CMK (cell line): ENCODE results near the gene PDE4D.
"Not testable (repeated sequence)": the region's sequence is repeated elsewhere in the genome, so short reads cannot be mapped to it uniquely, and the experiment has no call there.

Source experiments
- DNase-seq: peaks from one replicate; pipeline ENCODE4 v3.0.0-alpha.2; 2010; ENCODE audit warnings: low read depth

PDE4D gene

GRCh38 chr5:59416451-59416850 is 477.1 kb downstream of the PDE4D start:
- no peak for DNase-seq

- no peak for DNase-seq
Measured at GRCh38 chr5:59416026-59416425, 477.5 kb downstream of the PDE4D start.

- no peak for DNase-seq
Measured at GRCh38 chr5:59412428-59412827, 481.1 kb downstream of the PDE4D start.

DNA sequence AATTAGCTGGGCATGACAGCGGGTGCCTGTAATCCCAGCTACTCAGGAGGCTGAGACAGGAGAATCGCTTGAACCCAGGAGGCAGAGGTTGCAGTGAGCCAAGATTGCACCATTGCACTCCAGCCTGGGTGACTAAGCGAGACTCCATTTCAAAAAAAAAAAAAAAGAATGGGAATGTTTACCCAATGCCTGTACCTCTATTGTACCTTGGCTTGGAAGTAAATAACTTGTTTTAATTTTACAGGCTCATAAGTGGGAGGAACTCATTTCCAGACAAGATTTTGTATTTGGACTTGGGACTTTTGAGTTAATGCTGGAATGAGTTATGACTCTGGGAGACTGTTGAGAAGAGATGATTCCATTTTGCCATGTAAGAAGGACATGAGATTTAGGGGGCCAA is 484.5 kb downstream of the PDE4D start:
- not testable (repeated sequence) for DNase-seq

DNA sequence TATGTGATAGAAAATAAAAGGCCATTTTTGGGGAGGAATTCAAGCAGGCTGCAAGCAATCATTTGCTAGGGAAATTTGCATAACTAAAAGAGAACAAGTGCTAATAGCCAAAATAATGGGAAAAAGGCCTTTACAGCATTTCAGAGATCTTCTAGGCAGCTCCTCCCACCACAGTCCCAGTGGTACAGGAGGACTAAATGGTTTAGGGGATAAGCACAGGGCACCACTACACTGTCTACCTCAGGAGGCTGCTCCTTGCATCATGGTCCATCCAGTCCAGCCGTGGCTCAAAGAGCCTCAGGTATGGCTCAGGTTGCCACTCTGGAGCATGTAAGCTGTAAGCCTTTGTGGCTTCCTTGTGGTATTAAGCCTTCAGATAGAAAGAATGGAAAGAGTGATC is 485.6 kb downstream of the PDE4D start:
- no peak for DNase-seq

- no peak for DNase-seq
Measured at GRCh38 chr5:59401637-59402036, 491.9 kb downstream of the PDE4D start.

GRCh38 chr5:59394956-59395355 is 498.6 kb downstream of the PDE4D start:
- not testable (repeated sequence) for DNase-seq

GRCh38 chr5:59393585-59394420 is 499.7 kb downstream of the PDE4D start:
- DNase-seq = no peak

DNA sequence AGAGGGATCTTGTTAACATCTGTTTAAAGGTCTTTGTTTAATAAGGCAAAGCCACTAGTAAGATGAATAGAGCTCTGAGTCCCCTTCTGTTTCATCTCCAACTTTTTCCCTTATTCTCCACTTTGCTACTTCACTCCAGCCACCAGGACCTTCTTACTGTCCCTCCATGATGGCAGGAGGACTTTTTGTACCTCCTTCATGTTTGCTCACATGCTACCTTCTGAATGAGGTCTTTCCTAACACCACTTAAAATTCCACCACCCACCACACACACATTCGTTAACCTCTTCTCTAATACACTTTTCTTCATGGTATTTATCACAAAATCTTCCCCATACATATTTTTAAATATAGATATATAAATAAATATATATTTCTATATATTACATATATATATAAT is 501.9 kb downstream of the PDE4D start:
- no peak for DNase-seq

DNA sequence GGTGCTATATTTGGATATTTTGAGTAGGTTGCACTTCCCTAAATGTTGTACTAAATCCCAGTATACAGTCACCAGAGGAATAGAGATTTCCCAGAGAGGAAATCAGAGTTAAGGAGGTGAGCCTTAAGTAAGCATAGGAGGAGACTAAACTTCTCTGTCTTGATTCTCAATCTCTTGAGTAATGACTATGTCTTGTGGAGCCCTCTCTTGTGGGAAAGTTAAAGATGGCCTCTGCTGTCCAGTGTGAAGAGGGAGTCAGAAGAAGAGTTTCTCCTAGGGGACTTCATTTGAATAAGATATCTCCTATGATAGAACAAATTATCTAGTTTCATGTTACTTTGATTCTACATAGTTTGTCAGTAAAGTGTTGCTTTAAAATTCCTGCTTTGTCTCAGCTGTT is 502.5 kb downstream of the PDE4D start:
- DNase-seq = no peak

GRCh38 chr5:59390074-59390659 is 503.4 kb downstream of the PDE4D start:
- no peak for DNase-seq

DNA sequence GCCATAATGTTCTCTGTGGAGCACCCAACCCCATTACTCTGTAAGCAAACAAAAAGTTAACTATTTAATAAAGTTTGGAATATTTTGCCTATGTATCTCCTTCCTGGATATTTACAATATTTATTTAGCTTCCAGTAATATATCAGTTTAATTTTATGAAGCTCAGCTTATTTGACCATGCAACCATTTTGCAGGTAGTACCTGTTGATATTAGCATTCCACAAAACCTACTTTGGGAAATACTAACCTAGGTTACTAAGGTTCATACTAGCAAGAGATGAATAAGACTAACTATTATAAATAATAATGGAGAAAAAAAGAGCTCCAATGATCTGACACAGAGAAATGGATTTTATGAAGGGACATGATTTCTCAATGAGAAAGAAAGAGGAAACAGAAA is 506.4 kb downstream of the PDE4D start:
- DNase-seq = no peak

DNA sequence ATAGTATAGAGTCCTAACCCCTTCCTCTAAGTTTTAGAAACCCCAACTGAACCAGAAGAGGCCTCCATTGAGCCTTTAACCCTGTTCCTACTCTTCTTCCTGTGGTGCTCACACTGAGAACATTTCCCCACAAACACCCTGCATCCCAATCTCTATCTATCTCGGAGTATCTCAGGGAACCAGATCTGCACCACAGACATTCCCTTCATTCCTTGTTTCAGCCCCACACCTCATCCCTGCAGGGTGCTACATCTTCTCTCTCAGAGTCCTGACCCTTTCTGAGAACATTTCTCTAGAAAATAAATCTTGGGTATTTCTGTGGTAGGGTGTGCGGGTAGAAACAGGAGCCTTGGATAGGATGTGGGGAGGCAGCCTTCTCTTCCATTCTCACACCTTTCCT is 507.8 kb downstream of the PDE4D start:
- no peak for DNase-seq

- DNase-seq = peak; percentile 66
Measured at GRCh38 chr5:59380350-59380951, 513.1 kb downstream of the PDE4D start.

DNA sequence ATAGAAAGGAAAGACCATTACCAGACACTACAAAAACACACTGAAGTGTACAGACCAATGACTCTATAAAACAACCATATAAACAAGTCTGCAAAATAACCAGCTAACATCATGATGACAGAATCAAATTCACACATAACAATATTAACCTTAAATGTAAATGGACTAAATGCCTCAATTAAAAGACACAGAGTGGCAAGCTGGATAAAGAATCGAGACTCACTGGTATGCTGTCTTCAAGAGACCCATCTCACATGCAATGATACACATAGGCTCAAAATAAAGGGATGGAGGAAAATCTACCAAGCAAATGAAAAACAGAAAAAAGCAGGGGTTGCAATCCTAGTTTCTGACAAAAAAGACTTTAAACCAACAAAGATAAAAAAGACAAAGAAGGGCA is 519.5 kb downstream of the PDE4D start:
- not testable (repeated sequence) for DNase-seq

DNA sequence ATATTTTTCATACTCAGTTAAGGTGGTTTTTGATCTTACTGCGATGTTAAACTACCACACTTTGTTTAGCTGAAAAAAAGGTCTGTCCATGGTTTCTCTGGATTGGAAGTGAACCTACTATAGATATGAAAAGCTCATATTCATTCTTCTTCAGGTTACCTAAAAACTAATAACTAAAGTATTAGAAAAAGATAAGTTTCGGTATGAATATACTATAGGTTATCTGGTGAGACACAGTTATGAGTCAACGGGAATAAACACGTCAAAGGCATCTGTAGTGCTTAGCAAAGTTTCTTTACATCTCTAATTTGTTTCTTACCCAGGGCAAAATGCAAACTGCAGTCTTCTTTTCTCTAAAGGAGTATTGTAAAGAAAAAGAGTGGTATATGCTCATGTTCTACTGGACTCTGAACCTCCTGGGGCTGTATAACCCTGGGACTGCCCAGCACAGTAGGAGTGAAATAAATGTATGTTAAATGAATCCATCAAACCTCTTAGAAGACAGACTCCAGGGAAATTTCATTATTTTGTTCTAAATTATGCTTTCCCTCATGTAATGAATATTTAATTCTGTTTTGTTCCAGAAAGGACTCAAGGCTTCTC is 521.9 kb downstream of the PDE4D start:
- DNase-seq = no peak

DNA sequence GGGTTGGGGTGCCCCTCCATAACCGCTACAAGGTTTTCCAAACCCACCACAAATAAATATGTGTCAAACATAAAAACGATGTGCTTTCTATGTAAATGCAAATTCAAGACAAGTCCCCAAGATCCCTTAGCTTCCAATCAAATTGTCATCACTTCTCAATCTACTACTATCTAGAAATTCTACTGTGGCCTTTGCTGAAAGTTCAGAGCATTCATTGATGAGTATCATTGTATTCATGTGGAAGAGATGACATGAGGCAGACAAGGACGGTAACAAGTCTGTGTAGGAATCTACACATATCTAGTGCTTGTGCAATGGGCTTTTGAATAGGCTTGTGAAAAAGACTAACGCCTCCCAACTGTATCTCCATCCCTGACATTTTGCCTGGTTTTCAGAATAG is 524.6 kb downstream of the PDE4D start:
- no peak for DNase-seq

GRCh38 chr5:59367791-59368394 is 525.6 kb downstream of the PDE4D start:
- DNase-seq = no peak

GRCh38 chr5:59366784-59367183 is 526.7 kb downstream of the PDE4D start:
- DNase-seq = no peak

DNA sequence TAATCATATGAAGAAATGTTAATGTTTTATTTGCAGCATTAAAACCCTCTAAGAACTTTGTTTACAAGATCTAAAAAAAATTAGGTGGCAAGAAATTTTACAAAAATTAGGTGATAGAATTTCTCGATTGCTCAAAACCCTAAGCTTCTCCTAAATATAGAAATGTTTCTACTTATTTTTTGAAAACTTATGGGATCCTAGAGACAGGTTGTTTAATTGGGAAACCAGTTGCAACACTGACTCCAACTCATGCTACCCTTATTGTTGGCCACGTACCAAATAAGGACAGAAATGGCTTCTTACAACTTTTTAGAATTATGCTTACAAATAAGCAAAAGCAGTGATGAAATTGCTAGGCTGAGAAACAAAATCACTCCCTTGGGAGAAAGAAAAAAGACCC is 531.1 kb downstream of the PDE4D start:
- DNase-seq = no peak

- DNase-seq = no peak
Measured at GRCh38 chr5:59361454-59361853, 532.1 kb downstream of the PDE4D start.

GRCh38 chr5:59360130-59360555 is 533.4 kb downstream of the PDE4D start:
- no peak for DNase-seq
